Testis (tissue), 2 donors: ENCODE data around the gene ARL15.

Experiments
- POLR2A ChIP-seq: fragments of 450-650 bp; IDR thresholded peaks from one replicate; pipeline ENCODE4 v1.6.1; 2017; ENCODE audit warnings: antibody characterized with exemption, mild to moderate bottlenecking, moderate library complexity
- TF ChIP-seq, protein P1 (sequence below), 3 experiments: fragments of 450-650 bp in 2 of 3; fragments of 200-600 bp in 1 of 3; sonication (generic) in 1 of 3; IDR thresholded peaks; one replicate each; pipeline ENCODE4 v1.5.1; 2016 to 2019; ENCODE audit warnings: antibody characterized with exemption in 3 of 3, mild to moderate bottlenecking in 2 of 3, moderate library complexity in 1 of 3

DNA sequence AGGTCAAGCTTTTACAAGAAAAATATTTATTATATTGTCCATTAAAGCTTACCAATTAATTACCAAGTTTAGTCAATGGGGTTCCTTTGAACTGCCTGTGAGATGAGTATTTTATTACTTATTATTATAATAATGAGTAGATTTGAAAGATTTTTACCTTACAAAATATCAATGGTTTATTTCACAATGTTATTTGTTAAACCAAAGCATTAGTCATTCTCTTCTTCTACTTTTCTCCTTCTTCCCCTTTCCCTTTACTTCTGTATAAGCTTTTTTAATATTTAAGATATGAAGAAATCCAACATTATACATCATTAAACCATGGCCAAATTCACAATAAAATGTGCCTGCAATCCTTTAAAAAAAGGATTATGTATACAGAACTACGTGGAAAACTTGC lies 369.5 kb downstream of the ARL15 start:
- TF ChIP-seq, protein P1, sequence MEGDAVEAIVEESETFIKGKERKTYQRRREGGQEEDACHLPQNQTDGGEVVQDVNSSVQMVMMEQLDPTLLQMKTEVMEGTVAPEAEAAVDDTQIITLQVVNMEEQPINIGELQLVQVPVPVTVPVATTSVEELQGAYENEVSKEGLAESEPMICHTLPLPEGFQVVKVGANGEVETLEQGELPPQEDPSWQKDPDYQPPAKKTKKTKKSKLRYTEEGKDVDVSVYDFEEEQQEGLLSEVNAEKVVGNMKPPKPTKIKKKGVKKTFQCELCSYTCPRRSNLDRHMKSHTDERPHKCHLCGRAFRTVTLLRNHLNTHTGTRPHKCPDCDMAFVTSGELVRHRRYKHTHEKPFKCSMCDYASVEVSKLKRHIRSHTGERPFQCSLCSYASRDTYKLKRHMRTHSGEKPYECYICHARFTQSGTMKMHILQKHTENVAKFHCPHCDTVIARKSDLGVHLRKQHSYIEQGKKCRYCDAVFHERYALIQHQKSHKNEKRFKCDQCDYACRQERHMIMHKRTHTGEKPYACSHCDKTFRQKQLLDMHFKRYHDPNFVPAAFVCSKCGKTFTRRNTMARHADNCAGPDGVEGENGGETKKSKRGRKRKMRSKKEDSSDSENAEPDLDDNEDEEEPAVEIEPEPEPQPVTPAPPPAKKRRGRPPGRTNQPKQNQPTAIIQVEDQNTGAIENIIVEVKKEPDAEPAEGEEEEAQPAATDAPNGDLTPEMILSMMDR (IDR thresholded peaks at IDR 0.05) = no peak
- TF ChIP-seq POLR2A = no peak
